Endothelial cell of umbilical vein (primary cell): Measurements from ENCODE around the gene KLHL35. TPM values are rescaled to one million over a fixed set of nuclear protein-coding genes. Genes with fewer than 3 reads are reported as not detected.
A peak's percentile ranks its signal among the peaks of the same experiment; 100 is the strongest.

Experiments
- BruUV-seq: library from RNA; stranded (reverse); fragments of 400-500 nt; replicated peaks from 2 replicates; lab custom pipeline; 2021; lab: Mats Ljungman, UMichigan
- CTCF ChIA-PET: fragments of 300-600, 350-600 bp; sonication (Branson Sonifier 250); formaldehyde crosslinking; loops from one replicate; lab custom pipeline; 2021; ENCODE audit warnings: antibody characterized with exemption, inconsistent platforms; lab: Charles Lee
- POLR2A ChIA-PET: fragments of 300-600, 350-600 bp; sonication (Branson Sonifier 250); formaldehyde crosslinking; loops from one replicate; lab custom pipeline; 2021; ENCODE audit warnings: antibody characterized with exemption, inconsistent platforms; lab: Charles Lee
- DNase-seq: peaks from one replicate; pipeline ENCODE4 v3.0.0-alpha.2; 2011; ENCODE audit warnings: low read depth, low spot score
- FAIRE-seq: peaks from 2 replicates; lab custom pipeline; 2011; peaks lifted over from hg19 to GRCh38; lab: Jason Lieb, UNC
- H2AFZ ChIP-seq: 2 replicates; pipeline ENCODE4 v1.6.0; 2012; ENCODE audit warnings: low read depth, low read length, control low read depth, inconsistent platforms
- H3K27ac ChIP-seq: 2 replicates; pipeline ENCODE4 v1.5.1; 2011; ENCODE audit warnings: low read depth, mild to moderate bottlenecking, control low read depth, low read length, moderate library complexity; ENCODE audit not compliant: insufficient read depth
- H3K27me3 ChIP-seq, 2 experiments: 2 replicates each; pipeline versions ENCODE4 v1.6.0 to v1.6.1; 2011; ENCODE audit warnings: low read length in 2 of 2, mixed read lengths in 1 of 2; ENCODE audit not compliant: control insufficient read depth in 2 of 2, insufficient read depth in 2 of 2
- H3K36me3 ChIP-seq, 2 experiments: 2 replicates in 1 of 2; 3 replicates in 1 of 2; pipeline ENCODE4 v1.5.1; 2011; ENCODE audit warnings: low read length in 2 of 2, mild to moderate bottlenecking in 1 of 2, moderate library complexity in 1 of 2; ENCODE audit not compliant: control insufficient read depth in 2 of 2, insufficient read depth in 2 of 2; ENCODE audit errors: extremely low read depth in 1 of 2
- H3K4me1 ChIP-seq: 3 replicates; pipeline ENCODE4 v1.5.1; 2011; ENCODE audit warnings: mild to moderate bottlenecking, low read length; ENCODE audit not compliant: control insufficient read depth, insufficient read depth; ENCODE audit errors: extremely low read depth
- H3K4me2 ChIP-seq: 2 replicates; pipeline ENCODE4 v1.6.1; 2011; ENCODE audit warnings: low read length, control low read depth, mixed read lengths; ENCODE audit not compliant: insufficient read depth
- H3K4me3 ChIP-seq, 3 experiments: fragments of 200-600 bp in 1 of 3; sonication (generic), shearing (Covaris generic) in 1 of 3; replicated peaks in 1 of 3; 2 replicates each; pipeline ENCODE4 v1.5.1; 2011 to 2016; ENCODE audit warnings: control low read depth in 3 of 3, low read length in 3 of 3, mild to moderate bottlenecking in 2 of 3, inconsistent platforms in 1 of 3, low read depth in 1 of 3, moderate library complexity in 1 of 3; ENCODE audit not compliant: insufficient read depth in 1 of 3
- H3K79me2 ChIP-seq: 2 replicates; pipeline ENCODE4 v1.6.0; 2012; ENCODE audit warnings: low read length, inconsistent platforms; ENCODE audit not compliant: control insufficient read depth, insufficient read depth
- H3K9ac ChIP-seq: replicated peaks from 2 replicates; pipeline ENCODE3; 2011; ENCODE audit warnings: low read length, control low read depth; ENCODE audit not compliant: insufficient read depth; ENCODE audit errors: extremely low read depth
- H3K9me1 ChIP-seq: replicated peaks from 3 replicates; pipeline ENCODE4 v1.6.0; 2011; ENCODE audit warnings: mild to moderate bottlenecking, low read length; ENCODE audit not compliant: control insufficient read depth, insufficient read depth; ENCODE audit errors: extremely low read depth
- H3K9me3 ChIP-seq: replicated peaks from 2 replicates; pipeline ENCODE4 v1.5.1; 2012; ENCODE audit warnings: low read length, inconsistent platforms; ENCODE audit not compliant: control insufficient read depth, insufficient read depth
- H4K20me1 ChIP-seq: replicated peaks from 2 replicates; pipeline ENCODE3; 2011; ENCODE audit warnings: mild to moderate bottlenecking, low read length; ENCODE audit not compliant: control insufficient read depth, insufficient read depth; ENCODE audit errors: extremely low read depth
- CTCF ChIP-seq, 2 donors: IDR thresholded peaks; 1 replicate in 1 of 2; 2 replicates in 1 of 2; pipeline ENCODE4 v1.5.1; 2011; ENCODE audit warnings: low read length in 2 of 2, mild to moderate bottlenecking in 2 of 2, moderate library complexity in 2 of 2, control low read depth in 1 of 2, inconsistent platforms in 1 of 2, low read depth in 1 of 2; ENCODE audit not compliant: insufficient read depth in 1 of 2; ENCODE audit errors: extremely low read depth in 1 of 2
- EZH2 ChIP-seq: IDR thresholded peaks from 2 replicates; pipeline ENCODE4 v1.6.1; 2012; ENCODE audit warnings: borderline replicate concordance, low read depth, mild to moderate bottlenecking, moderate library complexity, low read length, inconsistent platforms; ENCODE audit not compliant: severe bottlenecking
- FOS ChIP-seq: IDR thresholded peaks from 2 replicates; pipeline ENCODE4 v1.6.1; 2011; ENCODE audit warnings: mild to moderate bottlenecking, low read length, moderate library complexity, borderline replicate concordance; ENCODE audit not compliant: insufficient read depth
- GATA2 ChIP-seq: IDR thresholded peaks from 2 replicates; pipeline ENCODE4 v1.7.0; 2011; ENCODE audit warnings: low read depth, mild to moderate bottlenecking, moderate library complexity, mixed read lengths, low read length; ENCODE audit not compliant: insufficient read length, insufficient read depth
- MAX ChIP-seq: IDR thresholded peaks from 2 replicates; pipeline ENCODE4 v1.6.1; 2011; ENCODE audit not compliant: insufficient read depth, insufficient read length
- MYC ChIP-seq: IDR thresholded peaks from one replicate; pipeline ENCODE4 v1.6.1; 2011; ENCODE audit warnings: mild to moderate bottlenecking, low read depth, low read length
- POLR2A ChIP-seq: IDR thresholded peaks from 2 replicates; pipeline ENCODE4 v1.6.1; 2012; ENCODE audit warnings: low read depth, mild to moderate bottlenecking, control low read depth, low read length
- POLR2AphosphoS5 ChIP-seq: IDR thresholded peaks from 2 replicates; pipeline ENCODE4 v1.6.1; 2012; ENCODE audit warnings: low read depth, mild to moderate bottlenecking, control low read depth, low read length, moderate library complexity; ENCODE audit not compliant: insufficient read depth
- dilution Hi-C: fragments of 300-500 bp; cut with MboI; formaldehyde crosslinking; loops from one replicate; pipeline ENCODE4 v1.15.0; 2019; ENCODE audit warnings: low sequenced_read_pairs; ENCODE audit not compliant: extremely low pct_ligation_motif_present
- intact Hi-C: fragments of 100-400 bp; cut with micrococcal nuclease; formaldehyde crosslinking; loops from one replicate; pipeline ENCODE4 v1.10.0; 2022
- polyA plus RNA-seq, 4 experiments: library from polyadenylated mRNA; depleted of rRNA in 3 of 4; stranded (reverse) in 3 of 4; unstranded in 1 of 4; fragments of >200 nt; gene quantifications; 2 replicates each; pipeline versions ENCODE4 v1.2.1 to v1.2.3, GENCODE V29; 2011 to 2012; ENCODE audit warnings: missing spikeins in 1 of 4
- total RNA-seq: library from RNA; stranded (reverse); gene quantifications from 2 replicates; pipeline ENCODE4 v1.2.3, GENCODE V29; 2021

The KLHL35 gene
- total and polyA plus RNA-seq, 2 donors (not counting 3 experiments of a cell fraction or from before 2014, with no cell fraction given): 0.97 to 2.3 TPM

GRCh38 chr11:75445315-75445953, 12.4 kb upstream of the KLHL35 start:
- Histone ChIP-seq H3K4me2 (no peak overlapping the region), H4K20me1 (no peaks in the 10 kb centered on the region), H3K4me1 (no peaks in the 10 kb centered on the region), H3K27me3 (no peaks in the 10 kb centered on the region), H2AFZ (no peak overlapping the region), H3K27ac (no peak overlapping the region), H3K9me3 (no peaks in the 10 kb centered on the region), H3K79me2 (no peaks in the 10 kb centered on the region), H3K9me1 (no peaks in the 10 kb centered on the region), H3K4me3 (no peak overlapping the region), H3K36me3 (peaks cover 0 to 24% of the 10 kb centered on the region in 2 experiments), H3K9ac (no peak overlapping the region)
- TF ChIP-seq CTCF (IDR thresholded peaks at IDR 0.05; ENCODE audit: extremely low read depth in 1 of 2, insufficient read depth in 1 of 2, low read depth in 1 of 2, low read length in 2 of 2): peak; percentile 85 to 92
- TF ChIP-seq EZH2: no peak
- peak; percentile 96 for FAIRE-seq
- ChIA-PET POLR2A (no interaction called here), CTCF (interaction anchor here (1.0 to 4.9 kb wide), 16 partner anchors 11 to 132 kb away, joined by 3 to 115 read pairs (median 6); partner anchors contain the start of gene GDPD5)
- no TSS peak for BruUV-seq
- DNase-seq: peak; percentile 70
- intact Hi-C loops: loop anchor here (1.0 kb wide), 4 partner anchors 37 to 87 kb away; no protein-coding TSS in a partner anchor
- dilution Hi-C loops: loop anchor here (10.0 kb wide), 1 partner anchor 89 kb away; no protein-coding TSS in a partner anchor

GRCh38 chr11:75443043-75443442, 10.0 kb upstream of the KLHL35 start:
- no peak overlapping the region for H3K4me2 ChIP-seq
- no peaks in the 10 kb centered on the region for H3K9me3 ChIP-seq
- no peaks in the 10 kb centered on the region for H4K20me1 ChIP-seq
- CTCF ChIA-PET: interaction anchor here (1.0 to 4.9 kb wide), 6 partner anchors 9 to 88 kb away, joined by 3 to 115 read pairs (median 9); partner anchors contain the start of gene GDPD5
- dilution Hi-C loops (loop anchor here (10.0 kb wide), 1 partner anchor 92 kb away; no protein-coding TSS in a partner anchor), intact Hi-C loops (no loop called here)
- H3K9me1 ChIP-seq: no peaks in the 10 kb centered on the region
- H3K79me2 ChIP-seq: no peaks in the 10 kb centered on the region
- BruUV-seq: no TSS peak
- H3K27me3 ChIP-seq: no peaks in the 10 kb centered on the region
- FAIRE-seq (no peak), DNase-seq (no peak)
- POLR2A ChIA-PET: no interaction called here
- no peak overlapping the region for H2AFZ ChIP-seq
- H3K9ac ChIP-seq: no peak overlapping the region
- TF ChIP-seq POLR2AphosphoS5 (no peak), MYC (no peak), GATA2 (no peak), MAX (no peak), POLR2A (no peak), FOS (no peak), EZH2 (no peak)
- H3K27ac ChIP-seq: no peak overlapping the region
- no peak overlapping the region for H3K4me3 ChIP-seq
- H3K36me3 ChIP-seq: peaks cover 0 to 33% of the 10 kb centered on the region in 2 experiments
- H3K4me1 ChIP-seq: no peaks in the 10 kb centered on the region
